HG02798 (cell line): ENCODE results near the gene LRTM2.

Experiments used
- ATAC-seq: cut with Tn5 transposase; IDR thresholded peaks from one replicate; pipeline ENCODE4 v1.9.1; 2021; ENCODE audit warnings: mild to moderate bottlenecking; ENCODE audit not compliant: unreplicated experiment, poor library complexity

The LRTM2 gene

DNA sequence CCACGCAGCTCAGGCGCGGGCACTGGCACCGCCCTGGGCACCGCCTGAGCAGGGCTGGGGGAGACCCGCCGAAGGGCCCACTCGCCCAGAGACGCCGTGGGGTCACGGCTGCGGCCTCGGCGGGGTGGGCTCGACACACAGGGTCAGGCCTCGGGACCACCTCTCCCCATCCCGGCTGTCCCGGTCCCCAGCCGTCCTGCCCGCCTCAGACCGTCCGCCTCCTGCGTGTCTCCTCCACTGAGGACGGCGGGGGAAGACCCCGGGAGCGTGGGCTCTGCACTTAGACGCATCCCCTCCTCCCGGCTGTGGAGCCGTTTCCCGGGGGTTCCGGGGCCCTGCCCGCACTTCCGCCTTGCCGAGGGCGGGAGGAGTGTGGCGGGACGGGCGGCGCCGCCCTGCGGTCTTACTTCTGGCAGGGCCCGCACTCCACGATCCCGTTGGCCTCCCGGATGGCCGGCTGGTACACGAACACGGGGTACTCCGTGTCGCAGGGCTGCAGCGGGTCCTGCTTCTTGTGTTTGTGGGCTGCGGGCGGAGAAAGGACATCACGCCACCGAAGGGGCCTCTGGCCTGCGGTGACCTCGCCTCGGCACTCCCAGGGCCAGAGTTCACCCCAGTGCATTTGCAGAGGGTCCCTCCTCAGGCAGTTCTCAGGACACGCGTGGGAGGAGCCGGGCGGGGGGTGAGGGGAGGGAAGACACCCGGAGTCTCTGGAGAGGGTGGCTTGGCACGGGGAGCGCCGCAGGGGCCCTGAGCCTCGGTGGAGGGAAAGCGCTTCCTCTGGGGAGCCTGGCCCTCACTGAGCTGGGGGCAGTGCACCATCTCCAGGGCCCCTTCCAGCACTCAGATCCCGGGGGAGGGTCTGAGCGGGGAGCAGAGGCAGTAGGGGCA is 23.1 kb upstream of the LRTM2 start:
- no peak for ATAC-seq

- no peak for ATAC-seq
Measured at GRCh38 chr12:1797991-1798640, 22.2 kb upstream of the LRTM2 start.

- no peak for ATAC-seq
Measured at GRCh38 chr12:1798641-1799020, 21.7 kb upstream of the LRTM2 start.

DNA sequence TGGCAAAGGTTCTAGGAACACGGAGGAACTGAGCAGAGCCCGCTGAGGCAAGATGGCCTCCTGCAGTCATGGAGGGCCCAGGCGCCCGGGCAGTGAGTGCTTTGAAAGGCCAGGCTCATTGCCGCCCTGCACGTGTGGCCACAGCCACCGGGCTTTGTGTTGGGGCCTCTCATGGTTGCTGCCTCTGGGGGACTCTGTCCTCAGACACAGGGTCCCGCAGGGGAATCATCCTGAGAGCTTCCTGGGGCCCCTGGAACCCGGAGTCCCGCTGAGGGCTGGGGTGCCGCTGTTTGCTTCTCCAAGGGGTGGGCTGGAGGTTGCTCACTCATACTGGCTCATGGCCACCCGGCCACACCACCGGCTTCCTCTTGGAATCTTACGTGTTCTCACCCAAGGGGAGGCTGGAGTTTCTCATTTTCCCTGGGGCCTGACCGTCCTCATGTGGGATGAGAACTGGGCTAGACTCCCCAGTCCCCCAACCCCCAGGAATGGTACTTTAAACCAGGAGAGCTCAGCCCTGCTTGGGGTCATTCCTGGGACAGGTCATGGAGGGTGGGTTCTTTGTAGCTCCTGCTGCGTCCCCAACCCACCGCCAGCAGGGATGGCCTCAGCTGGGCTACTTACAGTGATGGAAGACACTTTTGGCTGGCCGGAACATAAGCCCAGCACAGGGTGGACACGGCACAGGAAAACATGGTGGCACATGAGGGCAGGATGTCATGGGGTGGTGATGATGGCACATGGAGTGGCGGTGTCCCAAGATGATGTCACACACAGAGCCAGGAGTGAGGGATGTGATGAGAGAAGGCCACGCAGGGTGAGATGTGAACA is 21.1 kb upstream of the LRTM2 start:
- no peak for ATAC-seq

GRCh38 chr12:1799882-1800400 is 20.4 kb upstream of the LRTM2 start:
- ATAC-seq = no peak

DNA sequence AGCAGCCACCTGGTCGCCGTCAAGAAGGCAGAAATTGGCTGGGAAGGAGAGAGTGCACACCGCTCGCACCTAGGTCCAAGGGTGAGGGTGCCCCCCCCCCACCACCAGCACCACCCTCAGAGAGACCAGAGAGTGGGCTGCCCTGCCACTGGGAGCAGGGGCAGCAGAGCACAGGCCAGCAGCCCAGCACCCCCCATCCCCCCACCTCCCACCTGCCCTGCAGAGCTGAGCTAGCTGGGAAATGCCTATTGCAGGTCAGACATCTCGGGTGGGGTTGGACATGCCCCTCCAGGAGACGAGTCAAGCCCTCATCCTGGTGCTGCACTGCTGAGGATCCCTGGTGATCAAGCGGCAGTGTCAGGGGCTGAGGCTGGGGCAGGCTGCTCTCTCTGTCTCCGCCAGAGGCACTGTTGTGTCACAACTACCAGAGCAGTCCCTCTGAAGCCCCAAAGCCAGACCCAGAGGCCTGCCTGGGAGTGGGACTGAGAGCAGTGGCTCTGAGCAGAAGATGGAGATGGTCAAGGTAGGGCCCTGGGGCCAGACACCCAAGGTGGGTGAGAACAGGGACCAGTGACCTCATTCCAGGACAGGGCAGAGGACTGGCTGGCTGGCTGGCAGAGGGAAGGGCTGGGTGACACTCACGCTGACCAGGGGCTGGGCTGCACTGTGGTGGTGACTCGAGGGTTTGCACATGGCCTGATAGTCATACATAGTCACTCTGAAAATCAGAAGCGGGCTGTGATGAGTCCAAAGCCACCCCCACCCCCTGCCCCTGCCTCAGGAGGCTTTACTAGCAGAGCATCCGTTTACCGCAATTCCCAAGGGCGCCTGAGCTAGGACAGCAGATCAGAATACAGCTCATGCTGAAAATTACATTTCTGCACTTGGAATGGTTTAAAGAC is 19.7 kb upstream of the LRTM2 start:
- no peak for ATAC-seq

- no peak for ATAC-seq
Measured at GRCh38 chr12:1801303-1801975, 18.9 kb upstream of the LRTM2 start.

DNA sequence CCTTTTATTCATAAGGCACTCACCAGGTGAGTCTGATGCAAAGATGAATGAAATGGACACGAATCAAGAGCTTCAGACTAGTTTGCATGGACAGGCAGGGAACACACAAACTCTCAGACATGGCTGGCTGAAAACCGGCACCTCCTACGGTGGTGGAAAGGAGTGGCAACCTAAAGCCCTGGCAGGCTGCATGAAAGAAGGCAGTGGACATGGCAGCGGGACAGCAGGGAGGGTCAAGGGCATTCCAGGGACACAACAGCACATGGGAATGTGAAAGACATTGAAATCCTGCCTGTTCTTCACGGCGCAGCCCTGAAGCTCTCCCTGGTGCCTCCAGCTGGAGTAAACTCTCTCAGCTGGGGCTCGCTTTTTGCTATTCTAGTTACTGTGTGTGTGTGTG is 16.6 kb upstream of the LRTM2 start:
- ATAC-seq = no peak

- ATAC-seq = peak; percentile 92
Measured at GRCh38 chr12:1804545-1805332, 15.6 kb upstream of the LRTM2 start.

DNA sequence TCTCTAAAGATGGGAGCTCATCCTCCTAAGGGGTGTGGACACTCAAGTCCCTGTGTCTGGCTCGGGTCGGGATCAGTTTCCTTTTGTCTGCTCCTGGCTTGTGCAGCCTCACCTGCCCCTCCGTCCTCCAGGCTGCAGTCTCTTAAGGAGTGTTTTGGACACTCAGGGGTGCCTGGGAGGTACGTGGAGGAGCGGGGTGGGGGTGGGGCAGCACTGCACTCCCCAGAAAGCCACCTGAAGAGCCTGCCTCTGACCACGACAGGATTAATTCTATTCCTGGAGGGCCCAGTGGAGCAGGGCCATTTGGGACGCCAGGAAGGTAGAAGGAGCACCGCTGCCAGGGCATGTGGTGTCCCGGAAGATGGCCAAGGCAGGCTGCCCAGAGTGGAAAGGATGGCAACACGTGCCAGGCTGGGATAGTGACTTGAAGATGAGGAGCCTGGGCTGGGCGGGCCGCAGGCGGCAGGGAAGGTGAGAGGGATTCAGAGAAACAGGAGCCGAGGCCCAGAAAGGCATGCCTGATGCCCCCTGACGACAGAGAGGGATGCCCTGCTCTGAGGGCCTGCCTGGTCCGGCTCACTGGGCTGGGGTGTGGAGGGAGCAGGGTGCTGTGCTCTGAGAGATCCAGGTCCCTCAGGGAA is 14.8 kb upstream of the LRTM2 start:
- no peak for ATAC-seq

- ATAC-seq = no peak
Measured at GRCh38 chr12:1806301-1807086, 13.9 kb upstream of the LRTM2 start.

DNA sequence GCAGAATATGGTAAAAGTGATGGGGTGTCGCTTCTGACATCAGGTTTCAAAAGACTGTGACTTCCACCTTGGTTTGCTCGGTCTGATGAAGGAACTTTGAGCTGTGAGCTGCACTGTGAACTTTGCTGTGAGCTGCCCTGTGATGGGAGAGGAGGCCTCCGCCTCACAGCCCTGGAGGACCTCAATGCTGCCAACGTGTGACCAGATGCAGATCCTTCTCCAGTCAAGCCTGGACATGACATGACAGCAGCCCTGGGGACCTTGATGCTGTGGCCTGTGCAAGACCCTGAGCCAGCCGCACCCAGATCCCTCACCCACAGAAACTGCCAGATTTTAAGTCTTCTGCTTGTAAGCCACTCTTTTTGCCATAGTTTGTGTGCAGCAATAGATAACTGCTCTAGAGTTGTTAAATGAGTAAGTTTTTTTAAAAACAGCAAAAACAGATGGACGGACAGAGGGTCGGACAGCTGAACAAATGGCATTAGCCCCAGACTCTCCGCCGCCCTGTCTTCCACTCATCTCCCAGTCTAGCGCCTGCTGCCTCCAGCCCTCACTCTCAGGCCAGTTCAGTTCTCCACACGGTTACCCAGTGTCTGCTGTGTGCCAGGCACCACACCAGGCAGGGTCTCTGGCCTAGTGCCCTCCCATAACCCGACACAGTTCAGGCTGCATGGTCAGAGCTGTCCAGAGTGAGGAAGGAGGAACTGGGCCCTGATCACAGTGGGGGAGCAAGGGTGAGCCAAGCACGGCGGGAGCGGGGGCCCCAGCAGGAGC is 13.1 kb upstream of the LRTM2 start:
- no peak for ATAC-seq

DNA sequence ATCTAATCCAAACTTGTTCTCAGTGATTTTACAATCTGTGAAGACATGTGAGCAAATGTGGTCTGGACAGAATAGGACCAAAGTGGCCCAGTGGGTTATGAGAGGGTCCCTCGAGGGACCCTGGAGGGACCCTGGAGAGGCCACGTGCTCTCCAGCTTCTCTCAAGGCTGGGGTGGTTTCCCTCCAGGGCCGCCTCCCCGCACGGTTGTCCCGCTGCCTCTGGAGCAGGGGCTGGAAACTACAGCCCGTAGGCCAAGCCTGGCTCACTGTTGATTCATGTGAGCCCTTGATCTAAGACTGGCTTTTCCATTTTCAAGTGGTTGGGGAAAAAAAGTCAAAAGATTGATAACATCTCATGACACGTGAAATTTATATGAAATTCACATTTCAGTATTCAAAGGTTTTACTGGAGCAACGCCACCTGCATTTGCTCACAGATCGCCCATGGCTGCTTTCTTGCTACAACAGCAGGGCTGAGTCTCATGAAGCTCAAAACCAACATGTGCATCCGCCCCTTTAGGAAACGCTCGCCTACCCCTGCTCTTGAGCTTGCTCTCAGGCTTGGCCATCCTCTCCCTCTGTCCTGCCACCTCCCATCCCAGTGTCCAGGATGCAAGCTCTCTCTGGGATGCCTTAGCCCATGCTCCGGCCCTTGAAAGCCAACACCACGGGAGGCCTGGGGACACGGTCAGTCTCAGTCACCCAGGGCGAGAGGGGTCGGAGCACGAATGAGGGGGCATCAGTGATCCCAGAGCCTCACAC is 12.1 kb upstream of the LRTM2 start:
- no peak for ATAC-seq

DNA sequence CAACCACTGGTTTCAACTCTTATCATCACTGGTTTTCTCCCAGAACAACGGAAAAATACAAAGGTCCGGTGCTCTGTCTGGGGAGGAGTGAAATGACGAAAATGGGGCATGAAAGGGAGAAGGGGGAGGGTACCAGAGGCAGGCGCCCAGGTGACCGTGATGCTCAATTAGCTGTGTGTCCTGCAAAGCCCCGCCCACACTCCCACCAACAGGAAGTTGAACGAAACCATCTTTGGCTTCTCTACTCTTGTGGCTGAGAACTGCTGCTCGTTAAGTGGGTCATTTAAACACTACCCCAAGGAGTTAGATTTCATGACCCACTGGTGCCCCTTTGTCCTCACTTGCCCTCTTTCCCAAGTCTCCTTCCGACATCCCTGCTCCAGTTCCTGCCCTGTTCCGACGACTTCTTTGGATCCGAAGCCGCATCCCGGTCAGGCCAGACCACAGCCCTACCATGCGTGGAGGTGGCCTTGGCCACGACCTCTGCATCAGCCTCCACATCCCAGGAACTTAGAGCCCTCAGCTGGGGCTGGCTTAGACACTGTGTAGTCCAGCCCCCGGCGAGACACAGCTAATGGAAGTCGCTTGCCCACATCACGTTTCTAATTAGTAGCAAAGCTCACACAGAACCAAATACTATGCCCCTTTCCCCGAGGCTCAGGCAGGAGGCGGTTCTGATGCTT is 11.4 kb upstream of the LRTM2 start:
- no peak for ATAC-seq

GRCh38 chr12:1809591-1810190 is 10.7 kb upstream of the LRTM2 start:
- ATAC-seq = no peak
